OCI-LY7 (cell line): ENCODE measurements around the gene TICRR.

ENCODE experiments used
- CTCF ChIP-seq: fragments of 200-600 bp; sonication (generic); conservative IDR thresholded peaks from 2 replicates; pipeline ENCODE4 v1.5.1; 2014; ENCODE audit warnings: mild to moderate bottlenecking, antibody characterized with exemption, low read length, moderate library complexity, mixed read lengths
- EZH2phosphoT487 ChIP-seq: fragments of 200-600 bp; sonication (generic); IDR thresholded peaks from 2 replicates; pipeline ENCODE4 v1.6.1; 2018; ENCODE audit warnings: low read depth, borderline replicate concordance, mild to moderate bottlenecking, mixed run types, antibody characterized with exemption, low read length, moderate library complexity, mixed read lengths

DNA sequence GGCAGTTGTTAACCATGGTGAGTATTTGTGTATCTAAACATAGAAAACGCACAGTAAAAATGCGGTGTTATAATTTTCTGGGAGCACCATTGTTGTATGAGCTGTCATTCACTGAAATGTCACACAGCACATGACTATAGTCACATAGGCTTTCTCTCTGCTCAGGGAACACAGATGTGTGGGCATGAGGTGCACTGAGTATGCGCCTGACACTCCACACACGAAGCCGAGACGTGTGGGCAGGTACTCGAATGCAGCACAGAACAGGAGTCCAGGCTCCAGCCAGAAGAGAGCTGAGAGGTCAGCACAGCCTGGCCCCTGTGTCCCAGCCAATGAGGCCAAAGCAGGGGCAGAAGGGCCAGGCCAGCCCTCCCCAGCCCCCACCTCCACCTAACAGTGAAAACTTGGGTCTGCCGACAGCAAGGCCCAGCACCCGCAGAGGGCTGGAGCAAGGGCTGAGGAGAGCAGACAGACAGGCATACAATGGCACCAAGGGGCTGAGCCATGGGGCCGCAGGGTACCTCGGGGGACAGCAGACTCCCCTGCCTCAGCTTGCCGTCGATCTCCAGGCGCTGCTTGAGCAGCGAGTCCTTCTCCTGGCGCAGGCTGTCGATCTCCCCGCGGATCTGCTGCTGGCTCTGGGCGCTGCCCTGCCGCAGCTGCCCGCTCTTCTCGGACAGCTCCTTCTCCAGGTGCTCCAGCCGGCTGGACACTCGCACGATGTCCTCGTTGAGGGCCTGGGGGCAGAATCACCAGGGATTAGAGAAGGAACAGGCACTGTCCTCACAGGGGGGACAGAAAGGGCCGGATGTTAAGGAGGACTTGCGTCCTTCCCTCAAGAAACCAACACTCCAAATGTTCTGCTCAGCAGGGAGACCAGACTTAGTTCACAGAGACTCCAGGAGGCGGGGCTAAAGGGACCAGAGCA is 56.0 kb downstream of the TICRR start:
- TF ChIP-seq CTCF (no peak), EZH2phosphoT487 (no peak)
